HG03439 (cell line): ENCODE measurements around the gene TPRN.
A peak's percentile ranks its signal among the peaks of the same experiment; 100 is the strongest.

Experiments used
- ATAC-seq: cut with Tn5 transposase; IDR thresholded peaks from one replicate; pipeline ENCODE4 v1.9.1; 2021; ENCODE audit warnings: mild to moderate bottlenecking, moderate library complexity; ENCODE audit not compliant: unreplicated experiment

TPRN gene

GRCh38 chr9:137213160-137214060 lies 12.9 kb upstream of the TPRN start:
- no peak for ATAC-seq

- ATAC-seq = no peak
Measured at GRCh38 chr9:137212520-137212919, 12.0 kb upstream of the TPRN start.

- ATAC-seq = no peak
Measured at GRCh38 chr9:137211532-137211931, 11.0 kb upstream of the TPRN start.

GRCh38 chr9:137206602-137207001 lies 6.1 kb upstream of the TPRN start:
- ATAC-seq = no peak

- peak; percentile 43 for ATAC-seq
Measured at GRCh38 chr9:137205126-137206069, 4.9 kb upstream of the TPRN start, which contains the start of the genes NDOR1 and TMEM203. Gene NDOR1, plus strand, starts transcription at chr9:137205700. Its CDS starts 78 bp downstream, at chr9:137205778. Gene TMEM203, minus strand, starts transcription at chr9:137205648. Its CDS starts 234 bp downstream, at chr9:137205414.

GRCh38 chr9:137204731-137205125 lies 4.2 kb upstream of the TPRN start:
- ATAC-seq = no peak

- ATAC-seq = no peak
Measured at GRCh38 chr9:137202966-137203365, 2.4 kb upstream of the TPRN start.

GRCh38 chr9:137201205-137201868 lies 796 bp upstream of the TPRN start:
- no peak for ATAC-seq

- ATAC-seq = no peak
Measured at GRCh38 chr9:137199411-137200121, 975 bp downstream of the TPRN start.

- no peak for ATAC-seq
Measured at GRCh38 chr9:137198902-137199283, 1.6 kb downstream of the TPRN start.

- no peak for ATAC-seq
Measured at GRCh38 chr9:137198051-137198901, 2.3 kb downstream of the TPRN start.

GRCh38 chr9:137195525-137196220 lies 4.9 kb downstream of the TPRN start:
- no peak for ATAC-seq

GRCh38 chr9:137194909-137195308 lies 5.6 kb downstream of the TPRN start:
- ATAC-seq = no peak

- ATAC-seq = no peak
Measured at GRCh38 chr9:137194388-137194787, 6.2 kb downstream of the TPRN start.

GRCh38 chr9:137193771-137194170 lies 6.8 kb downstream of the TPRN start:
- ATAC-seq = no peak

GRCh38 chr9:137192859-137193258 lies 7.7 kb downstream of the TPRN start:
- no peak for ATAC-seq

GRCh38 chr9:137192448-137192780 lies 8.1 kb downstream of the TPRN start:
- no peak for ATAC-seq

GRCh38 chr9:137191691-137192447 lies 8.7 kb downstream of the TPRN start:
- no peak for ATAC-seq
